NCI-H1092 treated with DMSO at 0.1 percent for 48 hours (cell line): ENCODE data around the gene FGF18.
"Not testable (repeated sequence)": the region's sequence is repeated elsewhere in the genome, so short reads cannot be mapped to it uniquely, and the experiment has no call there.

Source experiments
- DNase-seq: peaks from one replicate; lab custom pipeline; 2025; lab: John Stamatoyannopoulos, UW

Gene FGF18, protein sequence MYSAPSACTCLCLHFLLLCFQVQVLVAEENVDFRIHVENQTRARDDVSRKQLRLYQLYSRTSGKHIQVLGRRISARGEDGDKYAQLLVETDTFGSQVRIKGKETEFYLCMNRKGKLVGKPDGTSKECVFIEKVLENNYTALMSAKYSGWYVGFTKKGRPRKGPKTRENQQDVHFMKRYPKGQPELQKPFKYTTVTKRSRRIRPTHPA

DNA sequence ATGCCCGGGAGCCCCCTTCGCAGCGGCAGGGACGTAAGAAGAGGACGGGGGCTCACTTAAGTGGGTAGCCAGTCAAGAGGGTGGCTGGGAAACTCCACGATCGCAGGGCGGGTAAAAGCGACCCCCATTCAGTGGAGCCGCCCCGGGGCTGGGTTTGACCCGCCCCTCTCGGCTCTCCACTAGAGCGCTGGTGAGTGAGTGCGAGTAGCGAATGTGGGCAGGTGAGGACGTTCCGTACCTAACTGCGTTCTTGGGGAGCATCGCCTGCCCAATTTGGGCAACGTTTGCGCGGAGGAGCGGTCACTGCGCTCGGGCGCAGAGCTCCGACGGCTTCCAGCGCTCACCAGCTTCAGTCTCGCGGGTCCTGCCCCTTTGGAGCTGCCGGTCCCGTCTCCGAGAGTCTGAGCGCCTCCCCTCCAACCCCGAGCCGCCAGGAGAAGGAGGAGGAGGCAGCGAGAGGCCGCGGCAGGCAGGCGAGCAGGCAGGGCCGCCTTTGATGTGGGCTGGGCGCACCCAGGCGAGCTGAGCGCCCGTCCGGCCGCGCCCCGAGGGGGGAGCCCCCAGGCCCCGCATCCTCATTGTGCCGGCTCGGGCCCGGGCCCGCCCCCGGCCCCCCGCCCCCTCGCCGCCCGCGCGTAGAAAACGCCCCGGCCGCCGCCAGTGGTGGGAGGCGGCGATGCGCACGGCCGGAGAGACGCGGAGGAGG is at the start of gene FGF18:
Gene FGF18 (plus strand): TSS at position 666 of the 706 bp plus-strand sequence. CDS start 553 bp downstream, outside the sequence.
- no peak for DNase-seq

DNA sequence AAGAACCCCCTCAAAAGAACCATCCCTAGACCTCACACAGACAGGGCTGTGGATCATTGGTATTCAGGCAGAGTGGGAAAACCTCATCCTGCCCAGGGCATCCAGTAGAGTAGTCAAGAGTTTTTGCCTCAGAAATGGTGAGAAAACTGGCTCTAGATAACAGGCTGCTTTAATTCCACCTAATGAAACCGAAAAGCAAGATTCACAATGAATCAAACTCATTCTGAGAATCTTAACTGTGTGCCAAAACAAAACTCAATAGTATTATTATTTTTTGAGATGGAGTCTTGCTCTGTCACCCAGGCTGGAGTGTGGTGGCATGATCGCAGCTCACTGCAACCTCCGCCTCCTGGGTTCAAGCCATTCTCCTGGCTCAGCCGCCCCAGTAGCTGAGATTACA is 49.5 kb upstream of the FGF18 start:
- no peak for DNase-seq

DNA sequence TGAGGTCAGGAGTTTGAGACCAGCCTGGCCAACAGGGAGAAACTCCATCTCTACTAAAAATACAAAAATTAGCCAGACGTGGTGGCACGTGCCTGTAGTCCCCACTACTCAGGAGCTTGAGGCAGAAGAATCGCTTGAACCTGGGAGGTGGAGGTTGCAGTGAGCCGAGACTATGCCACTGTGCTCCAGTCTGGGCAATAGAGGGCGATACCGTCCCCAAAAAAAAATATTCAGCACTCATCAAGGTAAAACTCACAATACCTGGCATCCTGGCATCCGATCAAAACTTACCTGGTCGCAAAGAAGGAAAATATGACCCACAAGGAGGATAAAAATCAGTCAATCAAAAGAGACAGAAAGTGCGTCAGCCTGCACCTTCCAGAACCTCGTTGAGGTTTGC is 48.6 kb upstream of the FGF18 start:
- DNase-seq, result not testable (repeated sequence)

- DNase-seq, result no peak
Measured at GRCh38 chr5:171371326-171371725, 48.1 kb upstream of the FGF18 start.

- no peak for DNase-seq
Measured at GRCh38 chr5:171379961-171380360, 39.5 kb upstream of the FGF18 start.

DNA sequence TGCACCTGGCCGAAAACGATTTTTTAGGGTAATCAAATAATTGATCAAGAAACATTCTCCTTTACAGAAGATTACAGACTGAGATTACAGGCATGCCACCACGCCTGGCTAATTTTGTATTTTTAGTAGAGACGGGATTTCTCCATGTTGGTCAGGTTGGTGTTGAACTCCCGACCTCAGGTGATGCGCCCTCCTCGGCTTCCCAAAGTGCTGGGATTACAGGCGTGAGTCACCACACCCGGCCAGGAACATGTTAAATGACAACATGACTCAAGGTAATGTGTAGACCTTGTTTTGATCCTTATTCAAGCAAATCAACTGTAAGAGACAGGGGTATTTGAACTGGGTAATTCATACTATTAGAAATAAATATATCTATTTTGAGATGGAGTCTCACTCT is 35.0 kb upstream of the FGF18 start:
- not testable (repeated sequence) for DNase-seq

- not testable (repeated sequence) for DNase-seq
Measured at GRCh38 chr5:171384999-171385398, 34.4 kb upstream of the FGF18 start.

GRCh38 chr5:171386006-171386671 is 33.3 kb upstream of the FGF18 start:
- no peak for DNase-seq

DNA sequence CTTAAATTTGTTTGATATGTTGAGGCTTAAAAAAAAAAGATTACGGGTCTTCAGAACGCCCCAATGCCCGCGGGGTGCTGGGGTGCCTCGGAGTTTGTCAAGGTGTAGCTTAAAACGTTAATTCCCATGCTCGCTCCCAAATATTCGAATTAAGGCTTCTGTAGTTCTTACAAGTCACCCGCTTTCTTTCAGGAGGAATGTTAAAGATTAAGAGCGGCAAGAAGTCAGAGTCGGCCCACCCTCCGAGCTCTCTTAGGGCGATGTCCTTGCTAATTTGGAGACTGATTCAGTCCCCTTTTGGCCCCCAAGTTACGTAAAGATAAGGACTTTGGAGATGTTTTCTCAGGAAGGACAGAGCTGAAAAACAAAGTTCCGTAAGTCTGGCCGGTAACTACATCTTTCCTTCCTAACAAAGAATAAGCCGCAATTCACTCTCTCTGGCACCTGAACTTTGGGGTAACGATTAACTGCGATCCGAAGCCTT is 32.5 kb upstream of the FGF18 start:
- DNase-seq, result no peak

GRCh38 chr5:171387345-171387969 is 32.0 kb upstream of the FGF18 start, which contains the start of gene NPM1:
Gene NPM1 (plus strand): TSS chr5:171387849. CDS start chr5:171387949, 100 bp downstream.
- peak; percentile 97 for DNase-seq

DNA sequence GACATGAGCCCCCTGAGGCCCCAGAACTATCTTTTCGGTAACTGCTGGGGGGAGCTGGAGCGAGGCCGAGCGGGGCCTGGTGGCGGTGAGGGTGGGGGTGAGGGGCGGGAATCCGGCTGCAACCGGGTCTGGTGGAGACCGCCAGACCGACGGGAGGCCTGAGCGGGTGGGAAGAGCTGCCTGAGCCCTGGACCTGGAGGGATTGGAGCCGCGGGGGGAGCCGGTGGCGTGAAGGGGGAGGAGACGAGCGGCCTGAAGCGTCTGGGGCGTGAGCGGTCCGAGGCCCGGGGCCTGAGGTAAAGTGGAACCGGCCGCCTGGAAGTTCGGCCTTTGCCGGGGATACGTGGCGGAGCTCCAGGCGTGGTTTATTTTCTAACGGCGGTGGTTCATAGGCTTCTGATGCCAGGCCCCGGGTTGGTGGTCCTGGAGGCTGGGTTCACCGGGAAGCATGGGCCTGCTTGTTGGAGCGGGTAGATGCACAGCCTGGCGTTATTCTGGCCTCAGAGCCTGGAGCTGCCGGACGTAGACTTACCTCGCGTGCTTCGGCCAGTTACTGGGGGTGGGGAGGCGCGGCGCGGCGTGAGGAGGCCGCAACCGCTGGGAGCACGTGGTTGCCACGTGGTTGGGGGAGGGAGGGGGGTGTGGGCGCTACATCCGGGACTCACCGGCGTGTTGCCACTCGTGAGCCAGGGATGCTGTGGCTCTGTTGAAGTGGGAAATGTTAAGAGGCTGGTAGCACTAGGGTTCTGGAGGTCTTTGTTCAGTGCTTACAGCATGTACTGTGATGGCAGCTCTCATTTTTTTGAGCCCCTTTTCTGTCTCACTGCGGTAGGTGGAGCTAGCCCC is 31.3 kb upstream of the FGF18 start:
- peak; percentile 44 for DNase-seq

DNA sequence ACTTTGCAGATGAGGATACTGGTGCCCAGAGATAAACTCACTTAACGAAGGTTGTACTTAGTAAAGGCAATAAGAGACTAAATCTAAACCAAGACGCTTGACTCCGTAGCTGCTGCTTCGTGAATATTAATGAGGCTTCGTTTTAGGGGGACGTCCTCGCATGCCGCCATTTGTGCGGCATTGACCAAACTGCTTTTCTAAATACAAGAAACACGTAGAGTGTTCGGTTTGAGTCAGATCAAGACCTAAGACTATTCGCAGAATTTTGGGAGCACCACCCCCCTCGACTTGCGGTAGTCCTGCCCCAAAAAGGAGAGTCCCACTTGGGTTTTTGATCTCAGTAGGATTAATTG is 30.7 kb upstream of the FGF18 start:
- DNase-seq, result no peak

- DNase-seq, result no peak
Measured at GRCh38 chr5:171390883-171391677, 28.4 kb upstream of the FGF18 start.

DNA sequence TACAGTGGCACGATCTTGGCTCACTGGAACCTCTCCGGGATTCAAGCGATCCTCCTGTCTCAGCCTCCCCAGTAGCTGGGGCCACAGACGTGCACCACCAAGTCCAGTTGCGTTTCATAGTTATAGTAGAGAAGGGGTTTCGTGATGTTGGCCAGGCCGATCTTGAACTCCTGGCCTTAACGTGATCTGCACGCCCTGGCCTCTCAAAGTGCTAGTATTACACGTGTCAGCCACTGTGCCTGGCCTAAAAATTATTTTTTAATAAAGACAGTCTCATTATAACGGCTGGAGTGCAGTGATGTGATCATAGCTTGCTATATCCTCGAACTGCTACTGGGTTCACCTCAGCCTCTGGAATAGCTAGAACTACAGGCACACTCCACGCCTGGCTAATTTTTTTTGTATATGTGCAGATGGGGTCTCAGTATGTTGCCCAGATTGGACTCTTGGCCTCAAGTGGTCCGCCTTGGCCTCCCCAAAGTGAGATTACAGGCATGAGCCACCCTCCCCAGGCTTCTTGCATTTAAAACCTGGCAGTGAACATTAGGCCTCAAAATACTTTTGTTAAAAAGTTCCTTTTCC is 27.4 kb upstream of the FGF18 start:
- no peak for DNase-seq

- no peak for DNase-seq
Measured at GRCh38 chr5:171392585-171393159, 26.8 kb upstream of the FGF18 start.

- DNase-seq, result no peak
Measured at GRCh38 chr5:171395042-171395441, 24.4 kb upstream of the FGF18 start.

DNA sequence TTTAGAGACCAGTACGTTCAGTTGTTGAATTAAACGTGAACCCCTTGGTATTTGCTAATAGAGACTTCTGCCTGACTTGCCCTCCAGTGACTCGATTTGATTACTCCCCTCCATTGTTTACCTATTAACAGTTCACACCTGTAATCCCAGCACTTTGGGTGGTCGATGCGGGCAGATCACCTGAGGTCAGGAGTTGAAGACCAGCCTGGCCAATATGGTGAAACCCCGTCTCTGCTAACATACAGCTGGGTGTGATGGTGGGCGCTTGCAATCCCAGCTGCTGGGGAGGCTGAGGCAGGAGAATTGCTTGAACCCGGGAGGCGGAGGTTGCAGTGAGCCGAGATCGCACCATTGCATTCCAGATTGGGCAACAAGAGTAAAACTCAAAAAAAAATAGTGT is 22.9 kb upstream of the FGF18 start:
- not testable (repeated sequence) for DNase-seq

- DNase-seq, result no peak
Measured at GRCh38 chr5:171397190-171397589, 22.3 kb upstream of the FGF18 start.

DNA sequence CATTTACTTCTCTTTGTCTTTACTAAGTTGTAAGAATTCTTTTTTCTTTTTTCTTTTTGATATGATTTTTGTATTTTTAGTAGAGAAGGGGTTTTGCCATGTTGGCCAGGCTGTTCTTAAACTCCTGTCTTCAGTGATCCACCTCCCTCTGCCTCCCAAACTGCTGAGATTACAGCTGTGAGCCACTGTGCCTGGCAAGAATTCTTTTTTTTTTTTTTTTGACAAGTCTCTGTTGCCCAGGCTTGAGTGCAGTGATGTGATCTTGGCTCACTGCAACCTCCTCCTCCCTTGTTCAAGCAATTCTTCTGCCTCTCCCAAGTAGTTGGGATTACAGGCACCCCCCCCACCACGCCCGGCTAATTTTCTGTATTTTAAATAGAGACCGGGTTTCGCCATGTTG is 21.8 kb upstream of the FGF18 start:
- DNase-seq, result no peak

GRCh38 chr5:171398660-171399059 is 20.8 kb upstream of the FGF18 start:
- DNase-seq, result not testable (repeated sequence)
